CD4-positive, alpha-beta T cell treated with Interferon alpha-2 for 1 hour (primary cell): ENCODE measurements around the gene C10orf62.
"Not testable (repeated sequence)": the region's sequence is repeated elsewhere in the genome, so short reads cannot be mapped to it uniquely, and the experiment has no call there.

ENCODE experiments used
- DNase-seq, 2 donors: peaks; one replicate each; pipeline ENCODE4 v3.0.0-alpha.2; 2020 to 2022

C10orf62 gene

DNA sequence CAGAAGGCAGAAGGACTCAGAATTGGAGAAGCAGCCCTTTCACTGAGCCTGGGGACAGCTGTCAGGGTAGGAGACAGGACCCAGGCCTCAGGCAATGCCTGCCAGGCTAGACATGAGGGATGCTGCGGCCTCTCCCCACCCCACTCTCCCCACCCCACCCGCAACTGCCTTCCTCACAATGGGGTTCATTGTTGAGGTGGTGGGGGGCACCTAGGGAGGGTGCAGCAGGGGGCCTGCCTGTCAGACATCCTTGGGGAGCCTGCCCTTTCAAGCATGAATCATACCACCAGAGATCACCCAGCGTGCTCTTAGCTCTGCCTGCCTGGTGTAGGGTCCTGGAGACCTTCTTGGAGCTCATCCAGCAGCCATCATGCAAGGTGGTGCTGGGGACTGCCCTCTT lies at the start of gene C10orf62:
TSS of gene C10orf62 (plus strand) at position 243 of the 400 bp plus-strand sequence. CDS start 177 bp downstream, outside the sequence.
- DNase-seq = no peak

GRCh38 chr10:97540669-97541500 lies 48.6 kb upstream of the C10orf62 start:
- no peak for DNase-seq

DNA sequence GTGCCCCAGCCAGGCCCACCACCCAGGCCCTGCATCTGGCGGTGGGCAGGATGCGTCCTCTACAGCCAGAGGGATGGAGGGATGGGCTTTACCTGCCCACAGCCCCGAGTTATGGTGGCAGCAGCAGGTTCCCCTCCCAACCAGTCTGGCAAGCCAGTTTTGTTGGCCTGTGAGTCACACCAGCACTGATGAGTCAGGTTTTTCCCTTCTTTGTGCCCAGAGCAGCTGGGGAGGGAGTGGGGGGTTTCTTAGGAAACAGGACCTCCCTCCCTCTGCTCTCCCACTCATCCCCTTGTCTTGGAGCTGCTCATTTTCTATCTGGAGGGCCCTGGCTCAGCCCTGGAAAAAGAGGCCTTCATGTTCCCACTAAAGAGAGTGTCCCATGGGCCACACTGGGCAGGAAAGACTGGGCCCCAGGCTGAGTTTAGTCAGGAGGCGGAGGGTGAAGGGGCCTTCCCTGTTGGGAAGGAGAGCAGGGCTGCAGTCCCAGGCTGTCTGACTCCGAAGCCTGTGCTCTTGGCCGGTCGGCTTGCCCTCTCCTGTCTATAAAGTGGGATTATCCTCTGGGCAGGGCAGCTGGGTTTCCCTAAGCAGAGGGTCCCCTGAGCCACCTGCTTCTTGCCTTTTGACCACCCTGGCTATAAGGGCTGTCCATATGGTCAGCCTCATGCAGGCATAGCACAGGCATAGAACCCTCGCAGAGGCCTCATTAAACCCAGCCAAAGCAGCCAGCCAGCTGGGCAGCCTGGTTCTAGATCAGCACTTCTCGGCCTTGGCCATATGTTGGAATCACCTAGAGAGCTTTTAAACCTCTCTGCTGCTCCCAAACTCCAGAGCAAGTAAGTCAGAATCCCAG lies 47.1 kb upstream of the C10orf62 start:
- peak in 1 of 2 donors; percentile 22 for DNase-seq

DNA sequence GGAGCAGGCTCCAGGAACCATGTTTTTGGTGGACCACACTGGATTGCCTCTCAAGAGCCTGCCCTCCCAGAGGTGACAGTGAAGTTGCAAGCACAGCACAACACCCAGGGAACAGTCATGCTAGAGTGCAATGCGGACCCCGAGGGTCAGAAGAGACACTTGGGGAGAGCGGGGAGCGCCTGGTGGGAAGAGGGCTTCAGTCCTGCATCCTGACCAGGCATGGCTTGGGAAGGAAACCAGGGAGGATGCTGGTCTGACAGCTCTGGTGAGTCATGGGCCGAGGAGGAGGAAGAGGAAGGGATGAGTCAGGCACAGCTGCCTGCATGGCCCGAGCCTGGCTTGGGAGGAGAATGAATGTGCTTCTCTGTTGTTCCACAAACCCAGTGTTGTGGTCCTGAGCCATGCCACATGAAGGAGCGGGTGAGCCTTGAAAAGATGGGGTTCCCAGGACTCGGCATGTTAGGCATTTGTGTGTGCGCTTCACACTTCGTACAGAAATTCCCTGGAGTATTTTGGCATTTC lies 46.4 kb upstream of the C10orf62 start:
- peak in 1 of 2 donors; percentile 61 for DNase-seq

DNA sequence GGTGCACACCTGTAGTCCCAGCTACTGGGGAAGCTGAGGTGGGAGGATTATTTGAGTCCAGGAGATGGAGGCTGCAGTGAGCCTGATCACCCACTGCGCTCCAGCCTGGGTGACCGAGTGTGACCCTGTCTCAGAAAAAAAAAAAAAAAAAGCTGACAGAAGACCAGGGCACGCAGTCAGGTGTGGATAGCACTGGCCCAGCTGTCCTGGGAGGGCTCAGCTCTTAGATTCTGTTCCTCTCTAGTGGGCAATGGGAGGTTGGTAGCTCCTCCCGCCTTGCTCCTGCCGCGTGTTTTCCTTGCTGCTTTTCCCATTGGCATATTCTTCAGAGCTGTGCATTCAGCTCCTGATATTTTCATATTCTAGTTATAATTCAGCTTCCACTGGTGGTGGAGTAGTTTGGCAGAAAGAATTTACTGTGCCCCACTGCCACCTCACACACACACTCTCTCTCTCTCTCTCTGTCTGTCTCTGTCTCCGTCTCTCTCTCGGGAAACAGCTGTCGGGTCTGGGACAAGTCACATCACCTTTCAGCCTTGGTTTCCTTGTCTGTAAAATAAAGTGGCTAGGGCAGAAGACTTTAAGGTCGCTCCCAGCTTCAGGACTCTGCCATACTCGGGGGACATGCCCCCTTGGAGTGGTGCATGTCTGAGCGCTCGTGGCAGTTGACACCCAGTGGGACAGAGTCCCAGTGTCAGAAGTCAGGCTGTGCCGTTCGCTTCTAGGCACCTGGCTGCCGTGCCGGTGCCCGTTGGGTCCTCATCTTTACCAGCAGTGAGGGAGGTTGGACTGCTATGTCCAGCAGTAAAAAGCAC lies 42.9 kb upstream of the C10orf62 start:
- no peak for DNase-seq

DNA sequence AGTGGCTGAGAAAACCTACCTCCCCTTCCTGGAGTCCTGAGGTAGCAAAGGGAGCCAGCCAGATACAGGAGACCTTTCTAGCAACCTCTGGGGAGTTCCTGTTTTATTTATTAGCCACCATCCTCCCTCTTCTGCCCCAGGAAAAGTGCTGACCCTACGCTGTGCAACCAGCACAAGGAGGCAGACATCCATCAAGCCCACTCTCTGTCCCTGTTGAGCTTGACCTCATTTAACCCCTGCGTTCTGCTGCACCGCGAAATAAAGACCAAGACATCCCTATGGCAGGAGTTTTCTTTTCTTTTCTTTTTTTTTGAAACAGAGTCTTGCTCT lies 42.3 kb upstream of the C10orf62 start:
- no peak for DNase-seq

- DNase-seq = no peak
These were observed 41.6 kb upstream of the C10orf62 start for GRCh38 chr10:97547962-97548361.

GRCh38 chr10:97548828-97549455 lies 40.6 kb upstream of the C10orf62 start:
- DNase-seq = no peak

DNA sequence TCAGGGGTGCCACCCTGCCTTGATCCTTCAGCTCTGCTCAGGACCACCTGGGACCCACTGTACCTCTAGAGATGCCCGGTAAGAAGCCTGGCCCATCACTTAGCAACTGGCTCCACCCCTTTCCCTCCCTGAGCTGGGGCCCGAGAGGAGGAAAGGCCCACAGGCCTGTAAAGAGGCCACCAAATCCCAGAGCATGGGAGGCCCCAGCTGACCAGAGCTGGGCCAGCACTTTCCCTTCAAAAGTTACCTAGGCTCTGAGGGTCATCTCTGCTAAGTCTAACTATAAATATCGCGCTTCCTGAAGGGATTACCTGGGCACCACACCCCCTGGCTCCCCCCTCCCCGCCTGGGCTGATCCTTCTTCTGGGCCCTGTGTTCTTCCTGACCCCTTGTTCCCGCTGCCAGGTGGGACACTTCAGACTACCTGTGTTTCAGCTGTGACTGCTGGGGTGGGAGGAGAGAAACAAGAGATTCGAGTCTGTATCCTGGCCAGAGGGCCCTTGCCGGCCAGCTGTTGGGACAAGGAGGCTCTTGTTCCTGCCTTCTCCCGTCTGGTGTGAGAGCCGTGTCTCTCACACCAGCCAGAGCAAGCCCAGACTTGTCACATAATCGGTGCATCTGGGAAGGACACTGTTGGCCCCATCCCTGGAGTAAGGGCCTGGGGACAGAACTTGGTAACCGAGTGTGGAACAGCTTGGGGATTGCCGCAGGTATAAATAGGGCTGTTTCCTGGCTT lies 39.8 kb upstream of the C10orf62 start:
- DNase-seq = no peak

DNA sequence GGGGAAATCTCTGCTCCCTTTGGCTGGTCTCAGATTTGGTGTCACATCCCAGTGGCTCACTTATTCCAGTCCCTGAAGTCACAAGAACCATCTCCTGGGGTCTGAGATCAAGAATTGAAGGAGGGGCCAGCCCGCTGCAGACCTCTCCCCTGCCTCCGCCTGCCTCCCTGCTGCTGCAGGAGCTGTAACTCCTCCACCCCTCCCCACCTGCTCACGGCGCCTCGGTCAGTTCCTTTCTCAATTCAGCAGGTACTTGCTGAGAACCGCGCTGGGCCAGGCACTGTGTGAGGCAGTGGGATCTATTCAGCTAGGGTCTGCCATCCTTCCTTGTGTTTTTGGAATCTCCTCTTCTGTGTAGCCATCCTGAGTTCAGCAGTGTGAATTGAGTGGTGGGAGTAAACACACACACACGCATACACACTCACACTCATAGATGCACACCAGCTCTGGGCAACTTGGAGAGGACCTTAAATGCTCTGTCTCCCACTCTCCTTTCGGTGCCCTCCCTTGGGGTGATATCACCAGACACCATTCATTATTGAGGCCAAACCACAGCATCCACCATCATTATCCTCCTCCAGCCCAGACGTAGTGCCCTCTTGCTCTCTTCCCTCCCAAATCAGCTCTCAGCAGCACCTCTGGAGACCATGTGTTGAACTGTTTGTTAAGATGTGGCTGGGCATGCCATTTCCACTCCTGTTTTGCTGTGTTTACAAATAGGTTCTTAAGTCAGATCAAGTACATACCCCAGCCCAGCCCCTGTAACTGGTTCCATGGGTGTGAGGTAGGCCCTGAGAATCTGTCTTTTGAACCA lies 39.0 kb upstream of the C10orf62 start:
- DNase-seq = no peak

DNA sequence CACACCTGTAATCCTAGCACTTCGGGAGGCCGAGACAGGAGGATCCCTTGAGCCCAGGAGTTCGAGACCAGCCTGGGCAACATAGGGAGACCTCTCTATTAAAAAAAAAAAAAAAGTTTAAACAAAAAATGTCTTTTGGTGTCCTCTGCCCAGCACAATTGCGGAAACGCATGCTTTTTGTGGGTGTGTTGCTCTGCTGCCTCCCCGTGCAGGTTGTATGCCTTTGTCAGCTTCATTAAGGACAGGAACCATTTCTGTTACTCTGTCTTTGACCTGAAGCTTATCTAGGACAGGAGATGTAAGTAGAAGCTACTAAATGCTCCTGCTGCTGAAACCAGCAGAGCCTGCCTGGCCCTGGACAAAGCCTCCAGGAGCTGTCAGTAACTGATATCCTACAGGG lies 38.2 kb upstream of the C10orf62 start:
- DNase-seq = no peak

DNA sequence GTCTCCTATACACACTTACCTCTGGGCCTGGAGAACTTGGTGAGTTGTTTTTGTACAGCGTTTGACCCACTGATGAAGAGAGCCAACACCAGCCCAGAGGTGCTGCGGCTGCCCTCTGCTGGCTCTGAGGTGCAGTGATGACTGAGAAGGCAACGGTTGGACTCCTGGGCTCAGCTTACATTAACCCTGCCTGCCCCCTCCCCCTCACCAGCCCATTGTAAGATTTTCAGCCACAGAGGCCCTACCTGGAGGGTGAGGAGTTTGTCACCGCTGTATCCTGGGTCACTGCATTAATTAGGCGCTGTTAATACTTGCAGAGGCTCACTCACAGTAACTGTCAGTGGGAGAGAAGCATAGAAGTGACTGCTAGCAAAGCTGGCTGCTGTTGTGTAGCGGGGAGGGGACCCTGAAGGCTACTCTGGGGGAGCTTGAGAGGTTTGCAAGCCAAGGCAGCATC lies 35.9 kb upstream of the C10orf62 start:
- peak; percentile 49 to 65 for DNase-seq

- DNase-seq = not testable (repeated sequence)
These were observed 35.2 kb upstream of the C10orf62 start for GRCh38 chr10:97554336-97554735.

DNA sequence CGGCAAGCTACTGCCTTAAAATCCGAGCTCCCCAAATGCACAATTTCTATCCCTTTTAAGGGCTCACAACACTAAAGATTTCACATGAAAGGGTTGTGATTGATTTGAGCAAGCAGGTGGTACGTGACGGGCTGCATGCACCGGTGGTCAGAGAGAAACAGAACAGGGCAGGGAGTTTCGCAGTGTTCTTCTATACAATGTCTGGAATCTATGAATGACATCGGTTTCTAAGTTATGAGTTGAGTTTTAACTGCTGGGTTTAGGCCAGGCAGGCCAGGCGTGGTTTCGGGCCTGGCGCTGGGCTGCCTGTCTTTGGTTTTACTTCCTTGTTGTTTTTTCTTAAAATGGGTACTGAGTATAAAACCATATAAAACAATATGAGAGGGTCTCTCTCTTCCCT lies 34.0 kb upstream of the C10orf62 start:
- not testable (repeated sequence) for DNase-seq

DNA sequence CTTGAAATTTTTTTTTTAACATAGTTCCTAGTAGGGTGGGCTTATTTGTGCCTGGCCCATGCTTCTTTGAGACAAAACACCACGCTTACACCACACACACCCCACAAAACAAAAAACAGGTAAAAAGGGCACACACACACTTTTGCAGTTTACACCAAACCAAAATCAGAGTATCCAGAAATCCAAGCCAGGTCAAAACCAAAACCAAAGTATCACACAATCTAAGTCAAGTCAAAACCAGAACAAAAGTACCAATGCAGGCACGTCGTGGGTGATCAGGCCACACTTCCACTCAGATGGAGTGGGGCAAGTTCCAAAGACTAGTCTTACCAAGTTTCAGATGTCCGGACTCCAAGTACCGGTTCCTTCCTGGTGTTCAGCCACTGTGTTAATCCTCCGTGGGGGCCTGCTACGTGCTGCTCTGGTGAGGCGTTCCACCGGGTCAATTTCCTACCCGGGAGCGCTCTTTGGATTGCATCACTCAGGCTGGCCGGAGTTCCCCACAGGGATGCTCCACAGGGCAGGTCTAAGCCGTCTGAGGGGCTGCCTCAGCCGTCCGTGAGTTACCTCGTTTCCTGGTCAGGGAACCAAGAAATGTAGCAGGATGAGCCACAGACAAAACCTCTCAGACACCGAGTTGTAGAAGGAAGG lies 28.7 kb upstream of the C10orf62 start:
- not testable (repeated sequence) for DNase-seq

GRCh38 chr10:97561386-97562077 lies 28.0 kb upstream of the C10orf62 start:
- DNase-seq = not testable (repeated sequence)

DNA sequence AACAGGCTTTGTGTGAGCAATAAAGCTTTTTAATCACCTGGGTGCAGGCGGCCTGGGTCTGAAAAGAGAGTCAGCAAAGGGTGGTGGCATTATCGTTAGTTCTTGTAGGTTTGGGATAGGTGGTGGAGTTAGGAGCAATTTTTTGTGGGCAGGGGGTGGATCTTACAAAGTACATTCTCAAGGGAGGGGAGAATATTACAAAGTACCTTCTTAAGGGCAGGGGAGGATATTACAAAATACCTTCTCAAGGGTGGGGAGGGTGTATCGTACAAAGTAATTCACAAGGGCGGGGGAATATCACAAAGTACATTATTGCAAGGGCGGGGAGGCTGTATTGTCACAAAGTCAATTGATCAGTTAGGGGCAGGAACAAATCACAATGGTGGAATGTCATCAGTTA lies 27.2 kb upstream of the C10orf62 start:
- DNase-seq = not testable (repeated sequence)

DNA sequence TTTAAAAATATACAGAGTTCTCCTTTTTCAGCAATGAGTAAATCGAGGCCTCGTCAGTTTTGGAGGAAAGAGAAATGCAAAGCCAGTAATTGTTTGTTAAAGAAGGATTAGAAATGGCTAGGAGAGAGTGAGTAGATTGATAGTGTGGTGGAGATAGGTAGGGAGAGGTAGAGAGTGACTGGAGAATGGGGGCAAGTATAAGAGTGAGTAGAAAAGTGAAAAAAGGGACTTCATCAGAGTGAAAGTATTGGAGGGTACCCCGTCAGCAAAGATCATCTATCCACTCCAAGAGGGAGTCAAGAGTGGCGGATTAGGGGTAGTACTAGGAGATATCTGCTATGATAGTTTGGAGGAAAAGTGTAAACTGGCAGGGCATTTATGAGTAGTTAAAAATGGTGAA lies 26.2 kb upstream of the C10orf62 start:
- no peak for DNase-seq

DNA sequence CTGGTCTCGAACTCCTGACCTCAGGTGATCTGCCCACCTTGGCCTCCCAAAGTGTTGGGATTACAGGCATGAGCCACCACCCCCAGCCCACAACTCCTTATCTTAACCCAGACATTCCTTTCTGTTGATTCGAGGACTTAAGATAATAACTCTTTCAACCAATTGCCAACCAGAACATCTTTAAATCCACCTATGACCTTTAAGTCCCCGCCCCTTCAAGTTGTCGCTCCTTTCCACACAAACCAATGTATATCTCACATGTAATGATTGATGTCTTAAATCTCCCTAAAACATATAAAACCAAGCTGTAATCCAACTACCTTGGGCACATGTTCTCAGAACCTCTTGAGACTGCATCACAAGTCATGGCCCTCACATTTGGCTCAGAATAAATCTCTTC lies 24.7 kb upstream of the C10orf62 start:
- DNase-seq = no peak
